ENCODE data around the gene FAM107A.

FAM107A gene

DNA sequence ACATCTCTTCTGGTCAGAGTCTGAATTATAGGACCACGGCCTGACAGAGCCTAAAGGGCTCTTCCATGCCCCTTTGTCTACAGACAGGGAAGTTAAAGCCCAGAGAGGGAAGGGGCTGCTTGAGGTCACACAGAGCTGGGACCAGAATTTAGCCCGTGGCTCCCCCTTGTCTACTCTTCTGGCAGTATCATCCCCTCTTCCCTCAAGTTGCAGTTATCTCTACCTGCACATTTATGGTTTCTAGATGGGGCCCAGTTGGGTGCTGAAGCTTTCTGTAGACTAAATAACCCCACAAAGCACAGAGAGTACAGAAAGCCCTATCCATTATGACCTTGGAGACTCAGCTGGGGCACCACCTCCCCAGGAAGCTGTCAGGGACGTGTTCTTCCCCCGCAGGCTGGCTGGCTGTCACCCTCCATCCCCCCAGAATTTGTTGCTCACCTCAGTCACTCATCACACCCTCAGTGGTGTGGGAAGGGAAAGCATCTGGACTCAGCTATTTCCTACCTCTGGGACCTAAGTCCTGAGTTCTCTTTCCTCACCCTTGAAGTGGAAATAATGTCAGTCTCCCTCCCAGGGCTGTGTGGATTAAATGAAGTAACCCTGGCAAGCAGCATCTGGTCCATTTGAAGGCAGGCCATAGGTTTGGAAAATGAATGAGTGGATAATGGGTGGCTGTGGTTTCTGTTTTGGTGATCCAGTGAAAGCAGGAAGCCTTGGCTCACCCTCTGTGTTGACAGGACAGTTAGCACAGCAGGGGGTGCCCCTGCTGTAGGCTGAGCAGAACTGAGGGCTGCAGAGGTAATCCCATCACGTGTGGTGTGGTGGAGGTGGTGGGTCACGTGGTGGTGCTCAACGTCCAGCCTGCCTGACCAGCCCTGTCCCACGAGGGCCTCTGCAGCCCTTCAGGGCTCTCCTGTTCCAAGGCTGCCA is 56.5 kb downstream of the FAM107A start:
- TF ChIP-seq, protein P1, sequence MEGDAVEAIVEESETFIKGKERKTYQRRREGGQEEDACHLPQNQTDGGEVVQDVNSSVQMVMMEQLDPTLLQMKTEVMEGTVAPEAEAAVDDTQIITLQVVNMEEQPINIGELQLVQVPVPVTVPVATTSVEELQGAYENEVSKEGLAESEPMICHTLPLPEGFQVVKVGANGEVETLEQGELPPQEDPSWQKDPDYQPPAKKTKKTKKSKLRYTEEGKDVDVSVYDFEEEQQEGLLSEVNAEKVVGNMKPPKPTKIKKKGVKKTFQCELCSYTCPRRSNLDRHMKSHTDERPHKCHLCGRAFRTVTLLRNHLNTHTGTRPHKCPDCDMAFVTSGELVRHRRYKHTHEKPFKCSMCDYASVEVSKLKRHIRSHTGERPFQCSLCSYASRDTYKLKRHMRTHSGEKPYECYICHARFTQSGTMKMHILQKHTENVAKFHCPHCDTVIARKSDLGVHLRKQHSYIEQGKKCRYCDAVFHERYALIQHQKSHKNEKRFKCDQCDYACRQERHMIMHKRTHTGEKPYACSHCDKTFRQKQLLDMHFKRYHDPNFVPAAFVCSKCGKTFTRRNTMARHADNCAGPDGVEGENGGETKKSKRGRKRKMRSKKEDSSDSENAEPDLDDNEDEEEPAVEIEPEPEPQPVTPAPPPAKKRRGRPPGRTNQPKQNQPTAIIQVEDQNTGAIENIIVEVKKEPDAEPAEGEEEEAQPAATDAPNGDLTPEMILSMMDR (IDR thresholded peaks at IDR 0.05; ENCODE audit: insufficient read depth, low read depth, low read length, missing control alignments), result no peak
- no peak for DNase-seq (ENCODE audit: low read depth)
- H3K4me3 ChIP-seq (ENCODE audit: low read length), result no peak overlapping the region

DNA sequence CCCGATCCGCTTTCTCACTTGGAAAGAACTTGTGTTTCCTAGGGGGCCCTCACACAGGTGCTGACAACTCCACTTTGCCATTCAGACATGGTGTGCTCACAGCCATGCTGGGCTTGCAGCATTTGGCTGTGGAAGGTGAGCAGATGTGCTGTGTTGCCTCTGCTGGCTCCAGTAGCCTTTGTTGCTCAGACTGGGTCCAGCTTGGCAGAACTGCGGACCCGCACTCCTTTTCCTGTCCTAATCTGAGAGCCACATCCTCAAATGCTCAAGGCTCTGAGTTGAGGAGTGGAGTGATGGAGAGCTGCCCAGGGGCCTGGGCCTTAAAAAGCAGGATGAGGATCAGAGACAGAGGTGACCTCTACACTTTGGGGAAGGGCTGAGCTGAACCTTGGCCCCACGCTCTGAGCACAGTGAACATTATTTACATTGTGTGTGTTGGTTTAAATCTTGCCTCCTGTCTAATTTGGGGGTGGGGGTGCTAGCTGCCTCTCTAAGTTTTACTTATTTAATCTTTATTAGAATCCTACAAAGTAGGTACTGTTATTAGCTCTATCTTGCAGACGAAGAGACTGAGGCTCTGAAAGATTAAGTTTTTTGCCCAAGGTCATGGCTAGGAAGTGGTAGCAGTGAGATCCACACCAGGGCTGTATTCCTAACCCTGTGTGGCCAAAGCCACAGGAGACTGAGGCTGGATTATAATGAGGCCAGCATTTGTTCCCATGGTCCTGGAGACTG is 57.4 kb downstream of the FAM107A start:
- TF ChIP-seq, protein P1 (IDR thresholded peaks at IDR 0.05; ENCODE audit: insufficient read depth, low read depth, low read length, missing control alignments), result no peak
- DNase-seq (ENCODE audit: low read depth), result no peak
- no peak overlapping the region for H3K4me3 ChIP-seq (ENCODE audit: low read length)

DNA sequence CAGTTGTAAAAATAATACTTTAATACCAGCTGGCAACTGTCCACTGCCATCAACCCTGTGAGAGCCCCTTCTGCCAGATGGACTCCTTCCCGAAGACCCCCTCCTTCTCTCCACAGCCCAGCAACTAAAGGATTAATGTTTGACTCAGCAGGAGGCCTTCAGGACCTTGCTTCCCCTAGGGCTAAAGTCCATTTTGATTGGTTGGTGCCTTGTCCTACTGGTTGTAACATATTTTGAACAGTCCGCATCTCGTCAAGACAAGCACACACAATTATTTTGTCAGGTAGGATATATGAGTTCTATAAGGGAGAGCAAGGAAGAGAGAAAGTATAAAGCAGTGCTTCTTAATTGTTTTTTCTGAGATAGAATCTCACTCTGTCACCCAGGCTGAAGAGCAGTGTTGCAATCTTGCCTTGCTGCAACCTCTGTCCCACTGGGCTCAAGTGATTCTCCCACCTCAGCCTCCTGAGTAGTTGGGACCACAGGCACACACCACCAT is 58.9 kb downstream of the FAM107A start:
- TF ChIP-seq, protein P1 (IDR thresholded peaks at IDR 0.05; ENCODE audit: insufficient read depth, low read depth, low read length, missing control alignments), result no peak
- no peak overlapping the region for H3K4me3 ChIP-seq (ENCODE audit: low read length)
- DNase-seq (ENCODE audit: low read depth), result no peak

DNA sequence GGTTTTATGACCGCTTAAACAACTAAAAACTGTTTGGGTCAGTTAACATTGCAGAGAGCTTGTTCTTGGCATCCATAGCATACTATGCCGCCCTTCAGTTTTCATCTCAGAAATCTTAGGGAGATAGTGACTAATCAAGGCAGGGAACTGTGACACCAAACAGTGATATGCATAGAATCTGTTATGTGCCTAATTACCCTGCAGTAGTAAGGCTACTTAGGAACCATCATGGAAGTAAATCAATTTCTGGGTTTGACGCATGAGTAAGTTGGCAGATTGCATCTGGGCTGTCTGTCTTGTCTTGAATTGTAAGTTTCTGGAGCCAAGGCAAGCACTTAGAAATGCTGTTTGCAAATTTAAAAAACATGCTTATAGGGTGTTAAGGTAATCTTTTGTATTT is 62.8 kb downstream of the FAM107A start:
- TF ChIP-seq, protein P1 (IDR thresholded peaks at IDR 0.05; ENCODE audit: insufficient read depth, low read depth, low read length, missing control alignments), result no peak
- no peak for DNase-seq (ENCODE audit: low read depth)
- H3K4me3 ChIP-seq (ENCODE audit: low read length), result no peak overlapping the region

Measured in epithelial cell of esophagus (primary cell).